HEK293 (cell line): ENCODE data around the gene TRIM40.
A peak's percentile ranks its signal among the peaks of the same experiment; 100 is the strongest.

Experiments used
- BCL11A ChIP-seq: fragments of 450-650 bp; formaldehyde crosslinking; IDR thresholded peaks from 2 replicates; pipeline ENCODE4 v1.5.1; 2016; ENCODE audit warnings: low read depth, missing biosample characterization, missing genetic modification characterization
- GLI4 ChIP-seq: fragments of 450-650 bp; formaldehyde crosslinking; IDR thresholded peaks from 2 replicates; pipeline ENCODE4 v1.5.1; 2016; ENCODE audit warnings: missing biosample characterization, missing genetic modification characterization
- GLIS1 ChIP-seq: fragments of 450-650 bp; formaldehyde crosslinking; IDR thresholded peaks from 2 replicates; pipeline ENCODE4 v1.5.1; 2016; ENCODE audit warnings: missing biosample characterization, missing genetic modification characterization
- KLF1 ChIP-seq: fragments of 450-650 bp; formaldehyde crosslinking; IDR thresholded peaks from 2 replicates; pipeline ENCODE4 v1.5.1; 2016; ENCODE audit warnings: missing biosample characterization, missing genetic modification characterization
- KLF7 ChIP-seq: fragments of 450-650 bp; formaldehyde crosslinking; IDR thresholded peaks from 2 replicates; pipeline ENCODE4 v1.5.1; 2016; ENCODE audit warnings: missing biosample characterization, missing genetic modification characterization, borderline replicate concordance
- KLF8 ChIP-seq: fragments of 450-650 bp; formaldehyde crosslinking; IDR thresholded peaks from 2 replicates; pipeline ENCODE4 v1.5.1; 2016; ENCODE audit warnings: missing biosample characterization, missing genetic modification characterization
- MEIS1 ChIP-seq: sonication (generic); formaldehyde crosslinking; IDR thresholded peaks from 2 replicates; pipeline ENCODE4 v1.8.1; 2022; ENCODE audit warnings: missing genetic modification reagents, mild to moderate bottlenecking, borderline replicate concordance
- RBAK ChIP-seq: fragments of 450-650 bp; formaldehyde crosslinking; IDR thresholded peaks from 2 replicates; pipeline ENCODE4 v1.5.1; 2016; ENCODE audit warnings: missing biosample characterization, missing genetic modification characterization
- WT1 ChIP-seq: fragments of 450-650 bp; formaldehyde crosslinking; IDR thresholded peaks from 2 replicates; pipeline ENCODE4 v1.5.1; 2016; ENCODE audit warnings: missing biosample characterization, missing genetic modification characterization
- ZBTB20 ChIP-seq: fragments of 450-650 bp; formaldehyde crosslinking; IDR thresholded peaks from 2 replicates; pipeline ENCODE4 v1.5.1; 2016; ENCODE audit warnings: missing biosample characterization, missing genetic modification characterization
- ZBTB8A ChIP-seq: fragments of 450-650 bp; formaldehyde crosslinking; IDR thresholded peaks from 2 replicates; pipeline ENCODE4 v1.5.1; 2016; ENCODE audit warnings: missing biosample characterization, missing genetic modification characterization
- ZNF140 ChIP-seq: fragments of 450-650 bp; formaldehyde crosslinking; IDR thresholded peaks from 2 replicates; pipeline ENCODE4 v1.5.1; 2016; ENCODE audit warnings: missing biosample characterization, missing genetic modification characterization
- ZNF184 ChIP-seq: fragments of 450-650 bp; IDR thresholded peaks from 2 replicates; pipeline ENCODE4 v1.5.1; 2018; ENCODE audit warnings: missing biosample characterization, mild to moderate bottlenecking, missing genetic modification characterization
- ZNF214 ChIP-seq: fragments of 450-650 bp; formaldehyde crosslinking; IDR thresholded peaks from 2 replicates; pipeline ENCODE4 v1.5.1; 2017; ENCODE audit warnings: missing biosample characterization, mild to moderate bottlenecking, missing genetic modification characterization, borderline replicate concordance
- ZNF266 ChIP-seq: fragments of 450-650 bp; formaldehyde crosslinking; IDR thresholded peaks from 2 replicates; pipeline ENCODE4 v1.5.1; 2016; ENCODE audit warnings: missing biosample characterization, missing genetic modification characterization, low read depth
- ZNF350 ChIP-seq: fragments of 450-650 bp; formaldehyde crosslinking; IDR thresholded peaks from 2 replicates; pipeline ENCODE4 v1.5.0; 2017; ENCODE audit warnings: missing biosample characterization, mild to moderate bottlenecking, missing genetic modification characterization
- ZNF354C ChIP-seq: fragments of 450-650 bp; formaldehyde crosslinking; IDR thresholded peaks from 2 replicates; pipeline ENCODE4 v1.5.1; 2016; ENCODE audit warnings: missing biosample characterization, missing genetic modification characterization, low read depth, borderline replicate concordance
- ZNF514 ChIP-seq: fragments of 450-650 bp; formaldehyde crosslinking; IDR thresholded peaks from 2 replicates; pipeline ENCODE4 v1.5.1; 2016; ENCODE audit warnings: missing biosample characterization, missing genetic modification characterization
- ZNF558 ChIP-seq: fragments of 450-650 bp; formaldehyde crosslinking; IDR thresholded peaks from 2 replicates; pipeline ENCODE4 v1.5.1; 2016; ENCODE audit warnings: missing biosample characterization, missing genetic modification characterization
- ZNF600 ChIP-seq: fragments of 450-650 bp; formaldehyde crosslinking; IDR thresholded peaks from 2 replicates; pipeline ENCODE4 v1.5.1; 2016; ENCODE audit warnings: missing biosample characterization, missing genetic modification characterization
- ZNF621 ChIP-seq: fragments of 450-650 bp; formaldehyde crosslinking; IDR thresholded peaks from 2 replicates; pipeline ENCODE4 v1.5.1; 2017; ENCODE audit warnings: missing biosample characterization, missing genetic modification characterization
- ZNF623 ChIP-seq: fragments of 450-650 bp; formaldehyde crosslinking; IDR thresholded peaks from 2 replicates; pipeline ENCODE4 v1.5.1; 2016; ENCODE audit warnings: missing biosample characterization, missing genetic modification characterization
- ZNF624 ChIP-seq: fragments of 450-650 bp; formaldehyde crosslinking; IDR thresholded peaks from 2 replicates; pipeline ENCODE4 v1.5.1; 2017; ENCODE audit warnings: missing biosample characterization, missing genetic modification characterization
- ZNF747 ChIP-seq: fragments of 450-650 bp; formaldehyde crosslinking; IDR thresholded peaks from 2 replicates; pipeline ENCODE4 v1.5.1; 2016; ENCODE audit warnings: missing biosample characterization, missing genetic modification characterization
- TF ChIP-seq, protein P1 (sequence below): fragments of 450-650 bp; formaldehyde crosslinking; IDR thresholded peaks from 2 replicates; pipeline ENCODE4 v1.5.1; 2017; ENCODE audit warnings: missing biosample characterization, mild to moderate bottlenecking, missing genetic modification characterization, moderate library complexity
- TF ChIP-seq, protein P2 (sequence below): fragments of 450-650 bp; formaldehyde crosslinking; IDR thresholded peaks from 2 replicates; pipeline ENCODE4 v1.5.1; 2016; ENCODE audit warnings: missing biosample characterization, missing genetic modification characterization
- TF ChIP-seq, protein P3 (sequence below): fragments of 450-650 bp; formaldehyde crosslinking; IDR thresholded peaks from 2 replicates; pipeline ENCODE4; 2016; ENCODE audit warnings: missing biosample characterization, missing genetic modification characterization
- TF ChIP-seq, protein P4 (sequence below): fragments of 450-650 bp; formaldehyde crosslinking; IDR thresholded peaks from 2 replicates; pipeline ENCODE4 v1.5.0; 2017; ENCODE audit warnings: missing biosample characterization, missing genetic modification characterization, borderline replicate concordance
- TF ChIP-seq, protein P5 (sequence below): fragments of 450-650 bp; formaldehyde crosslinking; IDR thresholded peaks from 2 replicates; pipeline ENCODE4 v1.5.1; 2016; ENCODE audit warnings: missing biosample characterization, missing genetic modification characterization
- TF ChIP-seq, protein P6 (sequence below): fragments of 450-650 bp; formaldehyde crosslinking; IDR thresholded peaks from 2 replicates; pipeline ENCODE4 v1.5.1; 2016; ENCODE audit warnings: missing biosample characterization, missing genetic modification characterization
- TF ChIP-seq, protein P7 (sequence below): fragments of 450-650 bp; formaldehyde crosslinking; IDR thresholded peaks from 2 replicates; pipeline ENCODE4 v1.5.1; 2017; ENCODE audit warnings: missing biosample characterization, missing genetic modification characterization

Gene TRIM40

DNA sequence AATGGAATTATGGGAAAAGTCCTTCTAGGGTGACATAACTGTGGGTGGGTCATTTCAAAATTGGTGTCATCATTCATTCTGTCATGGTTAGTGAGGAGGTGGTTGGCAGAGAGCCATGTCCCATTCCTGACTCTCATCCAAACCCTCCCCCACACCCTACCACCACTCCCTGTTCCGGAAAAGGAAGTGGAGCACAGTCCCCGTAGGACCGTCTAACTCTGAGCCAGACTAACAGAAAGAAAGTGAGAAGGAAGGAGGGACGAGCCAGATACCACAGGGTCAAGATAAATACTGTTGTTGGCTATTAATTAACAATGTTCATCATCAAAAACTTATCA, 20.3 kb downstream of the TRIM40 start (continued):
- TF ChIP-seq, protein P1, sequence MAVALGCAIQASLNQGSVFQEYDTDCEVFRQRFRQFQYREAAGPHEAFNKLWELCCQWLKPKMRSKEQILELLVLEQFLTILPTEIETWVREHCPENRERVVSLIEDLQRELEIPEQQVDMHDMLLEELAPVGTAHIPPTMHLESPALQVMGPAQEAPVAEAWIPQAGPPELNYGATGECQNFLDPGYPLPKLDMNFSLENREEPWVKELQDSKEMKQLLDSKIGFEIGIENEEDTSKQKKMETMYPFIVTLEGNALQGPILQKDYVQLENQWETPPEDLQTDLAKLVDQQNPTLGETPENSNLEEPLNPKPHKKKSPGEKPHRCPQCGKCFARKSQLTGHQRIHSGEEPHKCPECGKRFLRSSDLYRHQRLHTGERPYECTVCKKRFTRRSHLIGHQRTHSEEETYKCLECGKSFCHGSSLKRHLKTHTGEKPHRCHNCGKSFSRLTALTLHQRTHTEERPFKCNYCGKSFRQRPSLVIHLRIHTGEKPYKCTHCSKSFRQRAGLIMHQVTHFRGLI: no peak
- TF ChIP-seq MEIS1 (peak; percentile 97), ZNF747 (tag by site-specific recombination) (no peak), ZNF184 (peak; percentile 90), RBAK (tag by site-specific recombination) (no peak), ZBTB20 (tag by site-specific recombination) (no peak), ZNF266 (tag by site-specific recombination) (no peak), ZNF214 (tag by site-specific recombination) (no peak), KLF8 (tag by site-specific recombination) (peak; percentile 63), ZNF624 (no peak), WT1 (tag by site-specific recombination) (peak; percentile 99), ZNF600 (tag by site-specific recombination) (peak; percentile 91), GLIS1 (tag by site-specific recombination) (peak; percentile 43; the same call in 1 of the 2 replicates), ZNF623 (tag by site-specific recombination) (0 out of 2 replicates have a peak, but pooled peaks have one; percentile 9), BCL11A (tag by site-specific recombination) (peak; percentile 64; the same call in 1 of the 2 replicates), ZNF621 (tag by site-specific recombination) (no peak), ZNF140 (tag by site-specific recombination) (no peak), ZNF350 (tag by site-specific recombination) (no peak), ZNF354C (no peak), ZBTB8A (peak; percentile 21; the same call in 1 of the 2 replicates), ZNF558 (peak; percentile 60; the same call in 1 of the 2 replicates), KLF7 (tag by site-specific recombination) (peak; percentile 87; the same call in 1 of the 2 replicates), KLF1 (tag by site-specific recombination) (peak; percentile 83), GLI4 (no peak), ZNF514 (tag by site-specific recombination) (no peak)
- TF ChIP-seq, protein P2, sequence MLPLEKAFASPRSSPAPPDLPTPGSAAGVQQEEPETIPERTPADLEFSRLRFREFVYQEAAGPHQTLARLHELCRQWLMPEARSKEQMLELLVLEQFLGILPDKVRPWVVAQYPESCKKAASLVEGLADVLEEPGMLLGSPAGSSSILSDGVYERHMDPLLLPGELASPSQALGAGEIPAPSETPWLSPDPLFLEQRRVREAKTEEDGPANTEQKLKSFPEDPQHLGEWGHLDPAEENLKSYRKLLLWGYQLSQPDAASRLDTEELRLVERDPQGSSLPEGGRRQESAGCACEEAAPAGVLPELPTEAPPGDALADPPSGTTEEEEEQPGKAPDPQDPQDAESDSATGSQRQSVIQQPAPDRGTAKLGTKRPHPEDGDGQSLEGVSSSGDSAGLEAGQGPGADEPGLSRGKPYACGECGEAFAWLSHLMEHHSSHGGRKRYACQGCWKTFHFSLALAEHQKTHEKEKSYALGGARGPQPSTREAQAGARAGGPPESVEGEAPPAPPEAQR: no peak
- TF ChIP-seq, protein P3, sequence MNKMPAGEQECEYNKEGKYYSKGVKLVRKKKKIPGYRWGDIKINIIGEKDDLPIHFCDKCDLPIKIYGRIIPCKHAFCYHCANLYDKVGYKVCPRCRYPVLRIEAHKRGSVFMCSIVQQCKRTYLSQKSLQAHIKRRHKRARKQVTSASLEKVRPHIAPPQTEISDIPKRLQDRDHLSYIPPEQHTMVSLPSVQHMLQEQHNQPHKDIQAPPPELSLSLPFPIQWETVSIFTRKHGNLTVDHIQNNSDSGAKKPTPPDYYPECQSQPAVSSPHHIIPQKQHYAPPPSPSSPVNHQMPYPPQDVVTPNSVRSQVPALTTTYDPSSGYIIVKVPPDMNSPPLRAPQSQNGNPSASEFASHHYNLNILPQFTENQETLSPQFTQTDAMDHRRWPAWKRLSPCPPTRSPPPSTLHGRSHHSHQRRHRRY: no peak
- TF ChIP-seq, protein P4, sequence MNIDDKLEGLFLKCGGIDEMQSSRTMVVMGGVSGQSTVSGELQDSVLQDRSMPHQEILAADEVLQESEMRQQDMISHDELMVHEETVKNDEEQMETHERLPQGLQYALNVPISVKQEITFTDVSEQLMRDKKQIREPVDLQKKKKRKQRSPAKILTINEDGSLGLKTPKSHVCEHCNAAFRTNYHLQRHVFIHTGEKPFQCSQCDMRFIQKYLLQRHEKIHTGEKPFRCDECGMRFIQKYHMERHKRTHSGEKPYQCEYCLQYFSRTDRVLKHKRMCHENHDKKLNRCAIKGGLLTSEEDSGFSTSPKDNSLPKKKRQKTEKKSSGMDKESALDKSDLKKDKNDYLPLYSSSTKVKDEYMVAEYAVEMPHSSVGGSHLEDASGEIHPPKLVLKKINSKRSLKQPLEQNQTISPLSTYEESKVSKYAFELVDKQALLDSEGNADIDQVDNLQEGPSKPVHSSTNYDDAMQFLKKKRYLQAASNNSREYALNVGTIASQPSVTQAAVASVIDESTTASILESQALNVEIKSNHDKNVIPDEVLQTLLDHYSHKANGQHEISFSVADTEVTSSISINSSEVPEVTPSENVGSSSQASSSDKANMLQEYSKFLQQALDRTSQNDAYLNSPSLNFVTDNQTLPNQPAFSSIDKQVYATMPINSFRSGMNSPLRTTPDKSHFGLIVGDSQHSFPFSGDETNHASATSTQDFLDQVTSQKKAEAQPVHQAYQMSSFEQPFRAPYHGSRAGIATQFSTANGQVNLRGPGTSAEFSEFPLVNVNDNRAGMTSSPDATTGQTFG (tag by site-specific recombination): no peak
- TF ChIP-seq, protein P5, sequence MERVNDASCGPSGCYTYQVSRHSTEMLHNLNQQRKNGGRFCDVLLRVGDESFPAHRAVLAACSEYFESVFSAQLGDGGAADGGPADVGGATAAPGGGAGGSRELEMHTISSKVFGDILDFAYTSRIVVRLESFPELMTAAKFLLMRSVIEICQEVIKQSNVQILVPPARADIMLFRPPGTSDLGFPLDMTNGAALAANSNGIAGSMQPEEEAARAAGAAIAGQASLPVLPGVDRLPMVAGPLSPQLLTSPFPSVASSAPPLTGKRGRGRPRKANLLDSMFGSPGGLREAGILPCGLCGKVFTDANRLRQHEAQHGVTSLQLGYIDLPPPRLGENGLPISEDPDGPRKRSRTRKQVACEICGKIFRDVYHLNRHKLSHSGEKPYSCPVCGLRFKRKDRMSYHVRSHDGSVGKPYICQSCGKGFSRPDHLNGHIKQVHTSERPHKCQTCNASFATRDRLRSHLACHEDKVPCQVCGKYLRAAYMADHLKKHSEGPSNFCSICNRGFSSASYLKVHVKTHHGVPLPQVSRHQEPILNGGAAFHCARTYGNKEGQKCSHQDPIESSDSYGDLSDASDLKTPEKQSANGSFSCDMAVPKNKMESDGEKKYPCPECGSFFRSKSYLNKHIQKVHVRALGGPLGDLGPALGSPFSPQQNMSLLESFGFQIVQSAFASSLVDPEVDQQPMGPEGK: peak; percentile 89
- TF ChIP-seq, protein P6, sequence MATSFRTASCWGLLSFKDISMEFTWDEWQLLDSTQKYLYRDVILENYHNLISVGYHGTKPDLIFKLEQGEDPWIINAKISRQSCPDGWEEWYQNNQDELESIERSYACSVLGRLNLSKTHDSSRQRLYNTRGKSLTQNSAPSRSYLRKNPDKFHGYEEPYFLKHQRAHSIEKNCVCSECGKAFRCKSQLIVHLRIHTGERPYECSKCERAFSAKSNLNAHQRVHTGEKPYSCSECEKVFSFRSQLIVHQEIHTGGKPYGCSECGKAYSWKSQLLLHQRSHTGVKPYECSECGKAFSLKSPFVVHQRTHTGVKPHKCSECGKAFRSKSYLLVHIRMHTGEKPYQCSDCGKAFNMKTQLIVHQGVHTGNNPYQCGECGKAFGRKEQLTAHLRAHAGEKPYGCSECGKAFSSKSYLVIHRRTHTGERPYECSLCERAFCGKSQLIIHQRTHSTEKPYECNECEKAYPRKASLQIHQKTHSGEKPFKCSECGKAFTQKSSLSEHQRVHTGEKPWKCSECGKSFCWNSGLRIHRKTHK (tag by site-specific recombination): no peak
- TF ChIP-seq, protein P7, sequence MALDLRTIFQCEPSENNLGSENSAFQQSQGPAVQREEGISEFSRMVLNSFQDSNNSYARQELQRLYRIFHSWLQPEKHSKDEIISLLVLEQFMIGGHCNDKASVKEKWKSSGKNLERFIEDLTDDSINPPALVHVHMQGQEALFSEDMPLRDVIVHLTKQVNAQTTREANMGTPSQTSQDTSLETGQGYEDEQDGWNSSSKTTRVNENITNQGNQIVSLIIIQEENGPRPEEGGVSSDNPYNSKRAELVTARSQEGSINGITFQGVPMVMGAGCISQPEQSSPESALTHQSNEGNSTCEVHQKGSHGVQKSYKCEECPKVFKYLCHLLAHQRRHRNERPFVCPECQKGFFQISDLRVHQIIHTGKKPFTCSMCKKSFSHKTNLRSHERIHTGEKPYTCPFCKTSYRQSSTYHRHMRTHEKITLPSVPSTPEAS: 0 out of 2 replicates have a peak, but pooled peaks have one; percentile 21
